GM10266 (cell line): ENCODE measurements around the gene RBMX2.
"Not testable (repeated sequence)": the region's sequence is repeated elsewhere in the genome, so short reads cannot be mapped to it uniquely, and the experiment has no call there.

Source experiments
- DNase-seq: peaks from one replicate; pipeline ENCODE4 v3.0.0; 2012; ENCODE audit errors: extremely low spot score
- TF ChIP-seq, protein P1 (sequence below): IDR thresholded peaks from 2 replicates; pipeline ENCODE4 v1.5.1; 2012; ENCODE audit warnings: mild to moderate bottlenecking, low read depth; ENCODE audit not compliant: control insufficient read depth, insufficient read depth; ENCODE audit errors: missing control alignments

The RBMX2 gene

GRCh38 chrX:130401415-130402207, at the start of gene RBMX2:
TSS of gene RBMX2 (plus strand) at chrX:130401987. CDS start at chrX:130402033, 46 bp downstream.
- TF ChIP-seq, protein P1, sequence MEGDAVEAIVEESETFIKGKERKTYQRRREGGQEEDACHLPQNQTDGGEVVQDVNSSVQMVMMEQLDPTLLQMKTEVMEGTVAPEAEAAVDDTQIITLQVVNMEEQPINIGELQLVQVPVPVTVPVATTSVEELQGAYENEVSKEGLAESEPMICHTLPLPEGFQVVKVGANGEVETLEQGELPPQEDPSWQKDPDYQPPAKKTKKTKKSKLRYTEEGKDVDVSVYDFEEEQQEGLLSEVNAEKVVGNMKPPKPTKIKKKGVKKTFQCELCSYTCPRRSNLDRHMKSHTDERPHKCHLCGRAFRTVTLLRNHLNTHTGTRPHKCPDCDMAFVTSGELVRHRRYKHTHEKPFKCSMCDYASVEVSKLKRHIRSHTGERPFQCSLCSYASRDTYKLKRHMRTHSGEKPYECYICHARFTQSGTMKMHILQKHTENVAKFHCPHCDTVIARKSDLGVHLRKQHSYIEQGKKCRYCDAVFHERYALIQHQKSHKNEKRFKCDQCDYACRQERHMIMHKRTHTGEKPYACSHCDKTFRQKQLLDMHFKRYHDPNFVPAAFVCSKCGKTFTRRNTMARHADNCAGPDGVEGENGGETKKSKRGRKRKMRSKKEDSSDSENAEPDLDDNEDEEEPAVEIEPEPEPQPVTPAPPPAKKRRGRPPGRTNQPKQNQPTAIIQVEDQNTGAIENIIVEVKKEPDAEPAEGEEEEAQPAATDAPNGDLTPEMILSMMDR = no peak
- peak; percentile 82 for DNase-seq

DNA sequence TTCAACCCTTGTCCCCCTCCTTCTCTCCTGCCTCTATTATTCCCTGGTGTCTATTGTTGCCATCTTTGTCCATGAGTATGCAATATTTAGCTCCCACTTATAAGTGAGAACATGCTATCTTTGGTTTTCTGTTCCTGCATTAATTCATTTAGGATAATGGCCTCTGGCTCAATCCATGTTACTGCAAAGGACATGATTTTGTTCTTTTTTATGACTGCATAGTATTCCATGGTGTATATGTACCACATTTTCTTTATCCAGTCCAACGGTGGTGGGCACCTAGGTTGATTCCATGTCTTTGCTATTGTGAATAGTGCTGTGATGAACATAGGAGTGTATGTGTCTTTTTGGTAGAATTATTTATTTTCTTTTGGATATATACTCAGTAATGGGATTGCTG, 49.7 kb upstream of the RBMX2 start:
- not testable (repeated sequence) for DNase-seq

- no peak for DNase-seq
- TF ChIP-seq, protein P1 = no peak
Measured at GRCh38 chrX:130376077-130376476, 25.7 kb upstream of the RBMX2 start.

GRCh38 chrX:130378024-130378669, 23.6 kb upstream of the RBMX2 start:
- no peak for DNase-seq
- TF ChIP-seq, protein P1 = no peak

GRCh38 chrX:130385520-130385919, 16.3 kb upstream of the RBMX2 start, which contains the start of gene GPR119:
TSS of gene GPR119 (minus strand) at chrX:130385674. CDS start at chrX:130385447, 227 bp downstream.
- TF ChIP-seq, protein P1 = no peak
- DNase-seq = no peak

DNA sequence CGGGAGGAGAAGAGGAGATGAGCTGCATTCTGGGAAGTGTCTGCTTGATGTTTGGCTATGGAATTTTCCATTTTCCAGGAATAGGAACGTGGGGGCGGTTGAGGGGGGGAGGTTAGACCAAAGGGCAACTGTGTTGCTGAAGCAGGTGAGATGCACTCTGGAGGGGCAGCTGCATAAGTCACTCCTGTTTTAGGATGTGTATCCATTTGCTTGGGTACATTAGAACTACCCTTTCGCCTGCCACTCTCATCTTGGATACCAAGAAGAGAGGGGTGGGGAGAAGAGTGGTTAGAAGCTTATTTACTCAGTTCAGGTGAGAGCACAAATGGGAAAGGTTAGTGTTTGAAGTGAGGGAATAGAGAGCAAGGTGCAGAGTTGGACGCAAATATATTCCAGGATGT, 15.4 kb upstream of the RBMX2 start:
- TF ChIP-seq, protein P1 = no peak
- no peak for DNase-seq

- DNase-seq = peak; percentile 10
- TF ChIP-seq, protein P1 = peak; percentile 36
Measured at GRCh38 chrX:130393451-130394074, 8.2 kb upstream of the RBMX2 start.
